ENCODE data around the gene COX4I1. TPM values are rescaled to one million over a fixed set of nuclear protein-coding genes. Genes with fewer than 3 reads are reported as not detected.
"Not testable (repeated sequence)": the region's sequence is repeated elsewhere in the genome, so short reads cannot be mapped to it uniquely, and the experiment has no call there.

Gene COX4I1
- total and polyA plus RNA-seq, 5 donors, result 1,306 to 4,150 (median 1,671) TPM

- intact Hi-C loops (cut with DNase I), result no loop called here
- no peak overlapping the region for H3K4me3 ChIP-seq (ENCODE audit: low read length)
- H3K4me1 ChIP-seq (ENCODE audit: control insufficient read depth, insufficient read depth, low read length), result no peaks in the 10 kb centered on the region
- DNase-seq (no peak), ATAC-seq (no peak)
- 73% methylated on average over 21 of the region's 21 CpGs for WGBS
- no peaks in the 10 kb centered on the region for H3K9me3 ChIP-seq (ENCODE audit: control insufficient read depth, low read length)
- no peak overlapping the region for H3K27ac ChIP-seq (ENCODE audit: low read length)
- H3K27me3 ChIP-seq (ENCODE audit: control insufficient read depth, insufficient read depth), result no peaks in the 10 kb centered on the region
These were observed 35.8 kb downstream of the COX4I1 start for GRCh38 chr16:85835227-85835751.

GRCh38 chr16:85835956-85836705 is 36.6 kb downstream of the COX4I1 start:
- DNase-seq, result no peak
- no peaks in the 10 kb centered on the region for H3K27me3 ChIP-seq (ENCODE audit: control insufficient read depth, insufficient read depth)

DNA sequence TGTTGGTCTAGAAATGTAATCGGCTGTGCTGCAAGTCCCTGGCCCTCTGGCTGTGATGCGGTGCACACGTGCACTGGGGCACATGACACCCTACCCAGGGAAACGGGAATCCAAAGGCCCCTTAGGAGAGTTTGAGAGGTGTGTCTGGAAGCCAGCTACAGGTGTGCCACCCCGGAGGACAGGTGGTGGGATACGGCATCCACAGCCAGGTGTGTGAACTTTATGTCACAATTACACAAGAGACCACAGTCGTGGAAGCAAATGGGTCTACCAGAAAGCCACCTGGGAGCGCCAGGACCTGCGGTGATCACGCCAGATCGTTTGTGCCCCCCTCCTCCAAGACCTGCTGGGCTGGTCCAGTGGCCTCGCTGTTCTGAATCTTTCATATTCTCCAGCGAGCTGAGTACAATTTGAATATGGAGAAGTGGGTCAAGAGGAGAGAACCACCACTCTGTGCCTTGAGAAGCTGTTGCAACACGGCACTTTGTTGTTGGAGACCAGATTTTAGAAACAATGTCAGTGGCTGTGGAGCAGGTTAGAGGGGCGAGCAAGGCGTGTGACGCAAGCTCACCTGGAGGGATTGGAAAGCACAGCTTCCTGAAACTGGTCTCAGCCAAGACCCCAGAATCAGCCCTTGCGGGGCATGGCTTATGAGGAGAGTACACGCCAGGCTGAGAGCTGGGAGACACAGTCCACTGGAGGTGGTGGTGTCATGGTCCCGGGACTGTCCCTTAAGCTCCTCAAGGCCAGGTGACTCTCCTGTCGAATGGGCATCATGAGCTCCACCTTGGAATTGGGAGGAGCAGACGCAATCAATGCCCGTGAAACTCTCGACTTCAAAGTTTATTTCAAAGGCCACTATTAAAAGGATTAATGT is 37.4 kb downstream of the COX4I1 start:
- intact Hi-C loops (cut with DNase I), result no loop called here
- H3K4me1 ChIP-seq (ENCODE audit: control insufficient read depth, insufficient read depth, low read length), result no peaks in the 10 kb centered on the region
- no peaks in the 10 kb centered on the region for H3K27me3 ChIP-seq (ENCODE audit: control insufficient read depth, insufficient read depth)
- WGBS, result 74% methylated on average over 24 of the region's 24 CpGs
- ATAC-seq (no peak), DNase-seq (no peak)
- no peaks in the 10 kb centered on the region for H3K9me3 ChIP-seq (ENCODE audit: control insufficient read depth, low read length)
- no peak overlapping the region for H3K27ac ChIP-seq (ENCODE audit: low read length)
- H3K4me3 ChIP-seq (ENCODE audit: low read length), result no peak overlapping the region

More at GRCh38 chr16:85835956-85836705, 36.6 kb downstream of the COX4I1 start:
- Histone ChIP-seq H3K9me3 (ENCODE audit: control insufficient read depth, low read length) (no peaks in the 10 kb centered on the region), H3K4me3 (ENCODE audit: low read length) (no peak overlapping the region), H3K4me1 (ENCODE audit: control insufficient read depth, insufficient read depth, low read length) (no peaks in the 10 kb centered on the region), H3K27ac (ENCODE audit: low read length) (no peak overlapping the region)
- intact Hi-C loops (cut with DNase I), result no loop called here
- WGBS, result 63% methylated on average over 22 of the region's 22 CpGs
- ATAC-seq, result no peak

DNA sequence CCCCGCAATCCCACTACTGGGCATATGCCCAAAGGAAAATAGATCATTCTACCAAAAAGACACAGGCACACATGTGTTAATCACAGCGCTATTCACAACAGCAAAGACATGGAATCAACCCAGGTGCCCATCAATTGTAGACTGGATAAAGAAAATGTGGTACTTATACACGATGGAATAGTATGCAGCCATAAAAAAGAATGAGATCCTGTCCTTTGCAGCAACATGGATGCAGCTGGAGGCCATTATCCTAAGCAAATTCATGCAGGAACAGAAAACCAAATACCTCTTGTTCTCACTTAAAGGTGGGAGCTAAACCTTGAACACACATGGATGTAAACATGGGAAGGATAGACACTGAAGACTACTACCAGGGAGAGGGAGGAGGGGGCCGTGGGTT is 38.2 kb downstream of the COX4I1 start:
- H3K27ac ChIP-seq (ENCODE audit: low read length); H3K4me3 ChIP-seq (ENCODE audit: low read length); H3K4me1 ChIP-seq (ENCODE audit: control insufficient read depth, insufficient read depth, low read length); DNase-seq; ATAC-seq; H3K27me3 ChIP-seq (ENCODE audit: control insufficient read depth, insufficient read depth); H3K9me3 ChIP-seq (ENCODE audit: control insufficient read depth, low read length); intact Hi-C loops (cut with DNase I): not testable (repeated sequence)
- WGBS, result 88% methylated on average over 4 of the region's 4 CpGs

GRCh38 chr16:85838381-85838780 is 38.9 kb downstream of the COX4I1 start:
- no peaks in the 10 kb centered on the region for H3K4me1 ChIP-seq (ENCODE audit: control insufficient read depth, insufficient read depth, low read length)
- intact Hi-C loops (cut with DNase I), result no loop called here

DNA sequence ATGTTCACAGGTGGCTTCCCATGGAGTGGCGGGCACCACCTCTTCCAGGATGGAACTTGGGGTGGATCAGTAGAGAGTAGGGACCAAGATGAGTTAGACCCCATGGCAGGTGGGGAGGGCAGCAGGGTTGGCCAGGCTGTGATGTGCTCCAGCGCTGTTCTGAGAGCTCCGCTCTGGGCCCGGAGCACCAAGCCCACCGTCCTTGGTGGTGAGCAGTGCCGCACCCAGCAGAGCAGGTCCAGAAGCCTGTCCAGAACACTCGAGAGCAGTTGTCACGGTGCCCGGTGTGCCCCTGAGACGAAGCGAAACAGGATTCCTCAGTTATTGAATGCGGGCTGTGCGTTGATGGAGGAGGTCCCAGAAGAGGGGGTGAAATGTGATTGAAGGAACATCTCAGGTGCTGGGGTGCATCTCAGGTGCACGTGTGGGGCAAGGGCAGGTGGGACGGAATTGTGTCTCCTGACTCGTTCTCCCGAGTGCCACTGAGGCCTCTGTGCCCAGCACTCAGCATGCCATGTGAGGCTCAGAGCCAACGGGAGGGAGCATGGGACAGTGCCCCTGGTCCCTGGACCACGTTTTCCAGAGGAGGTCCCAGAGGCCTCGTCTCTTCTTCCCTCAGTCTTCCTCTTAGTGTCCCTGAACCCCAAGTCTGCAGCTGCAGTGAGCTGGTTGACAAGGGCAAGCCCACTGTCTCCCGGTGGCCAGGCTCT is 39.5 kb downstream of the COX4I1 start:
- WGBS, result 90% methylated on average over 21 of the region's 21 CpGs
- intact Hi-C loops (cut with DNase I), result no loop called here

More at GRCh38 chr16:85838381-85838780, 38.9 kb downstream of the COX4I1 start:
- Histone ChIP-seq H3K27me3 (ENCODE audit: control insufficient read depth, insufficient read depth) (no peaks in the 10 kb centered on the region), H3K9me3 (ENCODE audit: control insufficient read depth, low read length) (peaks cover 3% of the 10 kb centered on the region), H3K27ac (ENCODE audit: low read length) (no peak overlapping the region), H3K4me3 (ENCODE audit: low read length) (no peak overlapping the region)
- 77% methylated on average over 11 of the region's 11 CpGs for WGBS
- DNase-seq (no peak), ATAC-seq (no peak)

DNA sequence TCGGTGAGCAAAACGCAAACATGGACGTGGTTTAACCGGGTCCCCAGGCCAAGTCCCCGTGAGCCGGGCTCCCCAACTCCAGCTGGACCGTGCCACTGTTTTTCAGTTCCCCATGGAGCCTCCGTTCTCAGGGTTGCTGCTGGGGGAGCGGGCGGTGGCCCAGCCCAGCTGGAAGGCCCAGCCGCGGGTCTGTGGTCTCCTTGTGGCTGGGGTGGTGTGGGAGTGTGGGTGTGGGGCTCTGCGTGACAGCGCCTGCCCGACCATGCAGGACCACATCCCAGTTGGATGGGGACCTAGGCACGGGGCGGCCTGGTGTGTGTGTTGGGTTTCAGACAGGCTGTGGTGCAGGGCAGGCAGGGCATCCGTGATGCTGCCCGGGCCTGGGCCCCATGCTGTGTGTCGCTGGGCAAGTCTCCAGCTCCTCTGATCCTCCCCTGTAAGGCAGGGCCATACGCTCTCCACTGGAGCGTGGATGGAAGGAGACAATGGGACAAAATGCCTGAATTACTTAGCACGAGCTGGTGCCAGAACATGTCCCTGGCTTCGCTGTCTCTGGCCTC is 40.3 kb downstream of the COX4I1 start:
- Histone ChIP-seq H3K9me3 (ENCODE audit: control insufficient read depth, low read length) (peaks cover 3% of the 10 kb centered on the region), H3K4me1 (ENCODE audit: control insufficient read depth, insufficient read depth, low read length) (no peaks in the 10 kb centered on the region), H3K27me3 (ENCODE audit: control insufficient read depth, insufficient read depth) (no peaks in the 10 kb centered on the region), H3K4me3 (ENCODE audit: low read length) (no peak overlapping the region), H3K27ac (ENCODE audit: low read length) (no peak overlapping the region)
- DNase-seq (no peak), ATAC-seq (no peak)
- whole genome bisulfite sequencing, result 89% methylated on average over 24 of the region's 24 CpGs
- intact Hi-C loops (cut with DNase I), result no loop called here

More for the DNA sequence above, 39.5 kb downstream of the COX4I1 start:
- no peaks in the 10 kb centered on the region for H3K4me1 ChIP-seq (ENCODE audit: control insufficient read depth, insufficient read depth, low read length)
- H3K9me3 ChIP-seq (ENCODE audit: control insufficient read depth, low read length), result peaks cover 3% of the 10 kb centered on the region
- H3K27me3 ChIP-seq (ENCODE audit: control insufficient read depth, insufficient read depth), result no peaks in the 10 kb centered on the region
- no peak overlapping the region for H3K4me3 ChIP-seq (ENCODE audit: low read length)
- ATAC-seq, result no peak
- H3K27ac ChIP-seq (ENCODE audit: low read length), result no peak overlapping the region
- DNase-seq, result no peak

- no peak for DNase-seq
- H3K9me3 ChIP-seq (ENCODE audit: control insufficient read depth, low read length), result peaks cover 3% of the 10 kb centered on the region
- intact Hi-C loops (cut with DNase I), result no loop called here
- no peaks in the 10 kb centered on the region for H3K4me1 ChIP-seq (ENCODE audit: control insufficient read depth, insufficient read depth, low read length)
- 85% methylated on average over 9 of the region's 9 CpGs for WGBS
- H3K27ac ChIP-seq (ENCODE audit: low read length), result no peak overlapping the region
- no peak overlapping the region for H3K4me3 ChIP-seq (ENCODE audit: low read length)
- H3K27me3 ChIP-seq (ENCODE audit: control insufficient read depth, insufficient read depth), result no peaks in the 10 kb centered on the region
- no peak for ATAC-seq
These were observed 40.9 kb downstream of the COX4I1 start for GRCh38 chr16:85840395-85840794.

DNA sequence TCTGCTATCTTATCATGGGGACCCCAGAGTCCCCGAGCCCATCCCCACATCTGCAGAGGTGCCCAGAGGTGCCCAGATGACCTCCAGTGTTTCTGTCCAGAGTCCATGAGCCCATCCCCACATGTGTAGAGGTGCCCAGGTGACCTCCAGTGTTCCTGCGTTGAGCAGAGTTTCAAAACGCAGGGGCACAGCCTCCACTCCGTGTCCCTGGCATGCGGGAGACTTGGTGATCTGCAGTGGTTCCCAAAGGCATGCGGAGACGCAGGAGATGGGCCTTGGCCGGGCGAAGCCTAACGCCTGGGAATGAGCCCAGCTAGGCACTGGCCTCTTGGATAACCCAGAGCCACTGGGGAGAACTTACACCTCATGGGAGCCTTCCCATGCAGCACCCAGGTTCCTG is 41.3 kb downstream of the COX4I1 start:
- H3K27me3 ChIP-seq (ENCODE audit: control insufficient read depth, insufficient read depth), result no peaks in the 10 kb centered on the region
- H3K4me3 ChIP-seq (ENCODE audit: low read length), result no peak overlapping the region
- no peak for DNase-seq
- no peak for ATAC-seq
- intact Hi-C loops (cut with DNase I), result no loop called here
- WGBS, result 88% methylated on average over 10 of the region's 10 CpGs
- no peak overlapping the region for H3K27ac ChIP-seq (ENCODE audit: low read length)
- H3K9me3 ChIP-seq (ENCODE audit: control insufficient read depth, low read length), result peaks cover 3% of the 10 kb centered on the region
- no peaks in the 10 kb centered on the region for H3K4me1 ChIP-seq (ENCODE audit: control insufficient read depth, insufficient read depth, low read length)

GRCh38 chr16:85842435-85842834 is 42.9 kb downstream of the COX4I1 start:
- 83% methylated on average over 9 of the region's 9 CpGs for WGBS
- no peak for DNase-seq

More at GRCh38 chr16:85842435-85842834, 42.9 kb downstream of the COX4I1 start:
- Histone ChIP-seq H3K4me1 (ENCODE audit: control insufficient read depth, insufficient read depth, low read length) (no peaks in the 10 kb centered on the region), H3K9me3 (ENCODE audit: control insufficient read depth, low read length) (peaks cover 3% of the 10 kb centered on the region), H3K4me3 (ENCODE audit: low read length) (no peak overlapping the region), H3K27ac (ENCODE audit: low read length) (no peak overlapping the region), H3K27me3 (ENCODE audit: control insufficient read depth, insufficient read depth) (no peaks in the 10 kb centered on the region)
- intact Hi-C loops (cut with DNase I), result no loop called here
- no peak for ATAC-seq
